Osteoblast (primary cell): ENCODE measurements around the gene LRRC36. TPM values are rescaled to one million over a fixed set of nuclear protein-coding genes. Genes with fewer than 3 reads are reported as not detected.

ENCODE experiments used
- DNase-seq: peaks from one replicate; pipeline ENCODE4 v3.0.0; 2011; ENCODE audit warnings: low spot score, mixed read lengths; ENCODE audit not compliant: insufficient read length; ENCODE audit errors: missing footprints
- H2AFZ ChIP-seq: 2 replicates; pipeline ENCODE4 v1.6.0; 2011; ENCODE audit warnings: mild to moderate bottlenecking, low read length
- H3K27ac ChIP-seq: 2 replicates; pipeline ENCODE4 v1.5.1; 2011; ENCODE audit warnings: mild to moderate bottlenecking, low read depth, low read length, moderate library complexity
- H3K27me3 ChIP-seq: 2 replicates; pipeline ENCODE4 v1.6.0; 2012; ENCODE audit warnings: mild to moderate bottlenecking, control low read depth, inconsistent platforms, low read length, moderate library complexity; ENCODE audit not compliant: insufficient read depth
- H3K36me3 ChIP-seq: 2 replicates; pipeline ENCODE4 v1.5.1; 2011; ENCODE audit warnings: mild to moderate bottlenecking, low read length, control low read depth, moderate library complexity; ENCODE audit not compliant: insufficient read depth
- H3K4me1 ChIP-seq: 2 replicates; pipeline ENCODE4 v1.5.1; 2011; ENCODE audit warnings: mild to moderate bottlenecking, low read length, control low read depth, moderate library complexity; ENCODE audit not compliant: insufficient read depth
- H3K4me2 ChIP-seq: 2 replicates; pipeline ENCODE4 v1.6.0; 2011; ENCODE audit warnings: mild to moderate bottlenecking, low read length; ENCODE audit not compliant: insufficient read depth
- H3K4me3 ChIP-seq: fragments of 200-600 bp; sonication (generic); 3 replicates; pipeline ENCODE4 v1.5.1; 2012; ENCODE audit warnings: mild to moderate bottlenecking, low read length, inconsistent platforms; ENCODE audit not compliant: insufficient read depth
- H3K79me2 ChIP-seq: 2 replicates; pipeline ENCODE4 v1.6.0; 2012; ENCODE audit warnings: mild to moderate bottlenecking, low read length, control low read depth, inconsistent platforms; ENCODE audit not compliant: insufficient read depth
- H3K9me3 ChIP-seq: 2 replicates; pipeline ENCODE4 v1.5.1; 2011; ENCODE audit warnings: low read depth, low read length, control low read depth
- H4K20me1 ChIP-seq: 2 replicates; pipeline ENCODE4 v1.6.0; 2012; ENCODE audit warnings: mild to moderate bottlenecking, low read length, control low read depth; ENCODE audit not compliant: insufficient read depth
- CTCF ChIP-seq: IDR thresholded peaks from 2 replicates; pipeline ENCODE4 v1.5.1; 2011; ENCODE audit warnings: mild to moderate bottlenecking, low read depth, low read length, moderate library complexity; ENCODE audit errors: extremely low read depth
- total RNA-seq: library from RNA; depleted of rRNA; stranded (reverse); fragments of >200 nt; gene quantifications from 2 replicates; pipeline ENCODE4 v1.2.3, GENCODE V29; 2012

LRRC36 gene
- total RNA-seq, 1 donor, result not detected

GRCh38 chr16:67387479-67388079, 61.0 kb downstream of the LRRC36 start:
- Histone ChIP-seq H4K20me1 (peaks cover under 1% of the 10 kb centered on the region), H3K27me3 (peaks cover 17% of the 10 kb centered on the region), H3K27ac (no peak overlapping the region), H3K4me3 (no peak overlapping the region), H3K4me1 (no peaks in the 10 kb centered on the region), H3K4me2 (no peak overlapping the region), H3K36me3 (no peaks in the 10 kb centered on the region), H3K9me3 (no peaks in the 10 kb centered on the region), H2AFZ (no peak overlapping the region), H3K79me2 (no peaks in the 10 kb centered on the region)
- DNase-seq, result peak; percentile 72
- no peak for TF ChIP-seq CTCF

- no peaks in the 10 kb centered on the region for H3K36me3 ChIP-seq
- H2AFZ ChIP-seq, result no peak overlapping the region
- H3K4me1 ChIP-seq, result peaks cover 5% of the 10 kb centered on the region
- no peak overlapping the region for H3K27ac ChIP-seq
- H4K20me1 ChIP-seq, result peaks cover 4% of the 10 kb centered on the region
- peaks cover 17% of the 10 kb centered on the region for H3K27me3 ChIP-seq
- no peak for TF ChIP-seq CTCF
- peak; percentile 48 for DNase-seq
- no peaks in the 10 kb centered on the region for H3K9me3 ChIP-seq
- H3K79me2 ChIP-seq, result no peaks in the 10 kb centered on the region
- H3K4me2 ChIP-seq, result no peak overlapping the region
- H3K4me3 ChIP-seq, result no peak overlapping the region
Observed at GRCh38 chr16:67388191-67388590, 61.6 kb downstream of the LRRC36 start.

GRCh38 chr16:67388591-67388990, 62.0 kb downstream of the LRRC36 start:
- Histone ChIP-seq H3K4me1 (peaks cover 7% of the 10 kb centered on the region), H3K79me2 (no peaks in the 10 kb centered on the region), H3K36me3 (no peaks in the 10 kb centered on the region), H2AFZ (no peak overlapping the region), H3K27ac (no peak overlapping the region), H3K27me3 (peaks cover 18% of the 10 kb centered on the region), H3K4me2 (no peak overlapping the region), H3K4me3 (no peak overlapping the region), H4K20me1 (peaks cover 4% of the 10 kb centered on the region), H3K9me3 (no peaks in the 10 kb centered on the region)
- peak; percentile 43 for DNase-seq
- TF ChIP-seq CTCF, result no peak

GRCh38 chr16:67389911-67390815, 63.5 kb downstream of the LRRC36 start:
- peak; percentile 46 for DNase-seq
- H3K27ac ChIP-seq, result no peak overlapping the region
- peaks cover 32% of the 10 kb centered on the region for H3K27me3 ChIP-seq
- no peak overlapping the region for H2AFZ ChIP-seq
- no peaks in the 10 kb centered on the region for H3K9me3 ChIP-seq
- H3K4me3 ChIP-seq, result no peak overlapping the region
- peaks cover 4% of the 10 kb centered on the region for H4K20me1 ChIP-seq
- peaks cover 10% of the 10 kb centered on the region for H3K4me1 ChIP-seq
- no peaks in the 10 kb centered on the region for H3K36me3 ChIP-seq
- no peak overlapping the region for H3K4me2 ChIP-seq
- no peaks in the 10 kb centered on the region for H3K79me2 ChIP-seq
- no peak for TF ChIP-seq CTCF
